ENCODE measurements around the gene APOL1. TPM values are rescaled to one million over a fixed set of nuclear protein-coding genes. Genes with fewer than 3 reads are reported as not detected.

The APOL1 gene
- total and polyA plus RNA-seq, 2 donors (not counting 3 experiments of a cell fraction or from before 2014, with no cell fraction given) = 8.2 to 14.1 TPM

GRCh38 chr22:36257948-36258670 lies 5.2 kb downstream of the APOL1 start:
- dilution Hi-C loops (cut with MboI; ENCODE audit: extremely low pct_ligation_motif_present, low sequenced_read_pairs) = no loop called here
- H3K4me1 ChIP-seq (ENCODE audit: control insufficient read depth, extremely low read depth, insufficient read depth, low read length) = peaks cover 30% of the 10 kb centered on the region
- H4K20me1 ChIP-seq (replicated peaks; ENCODE audit: control insufficient read depth, extremely low read depth, insufficient read depth, low read length) = no peaks in the 10 kb centered on the region

More at GRCh38 chr22:36257948-36258670, 5.2 kb downstream of the APOL1 start:
- FAIRE-seq (no peak), DNase-seq (ENCODE audit: low read depth, low spot score) (no peak)
- Histone ChIP-seq H2AFZ (ENCODE audit: low read depth, low read length) (no peak overlapping the region), H3K27me3 (ENCODE audit: control insufficient read depth in 2 of 2, insufficient read depth in 2 of 2, low read length in 2 of 2) (no peaks in the 10 kb centered on the region), H3K36me3 (ENCODE audit: control insufficient read depth in 2 of 2, extremely low read depth in 1 of 2, insufficient read depth in 2 of 2, low read length in 2 of 2) (no peaks in the 10 kb centered on the region), H3K9me3 (replicated peaks; ENCODE audit: control insufficient read depth, insufficient read depth, low read length) (no peaks in the 10 kb centered on the region), H3K9ac (replicated peaks; ENCODE audit: extremely low read depth, insufficient read depth, low read length) (no peak overlapping the region), H3K9me1 (replicated peaks; ENCODE audit: control insufficient read depth, extremely low read depth, insufficient read depth, low read length) (no peaks in the 10 kb centered on the region), H3K4me3 (replicated peaks in 1 of 3; ENCODE audit: insufficient read depth in 1 of 3, low read depth in 1 of 3, low read length in 3 of 3) (no peak overlapping the region), H3K27ac (ENCODE audit: insufficient read depth, low read depth, low read length) (no peak overlapping the region), H3K79me2 (ENCODE audit: control insufficient read depth, insufficient read depth, low read length) (no peaks in the 10 kb centered on the region), H3K4me2 (ENCODE audit: insufficient read depth, low read length) (no peak overlapping the region)
- BruUV-seq (replicated peaks) = no TSS peak
- intact Hi-C loops (cut with micrococcal nuclease) = loop anchor here (1.0 kb wide), 1 partner anchor 19 kb away; the partner anchor contains the start of gene APOL2
- POLR2A ChIA-PET = no interaction called here
- CTCF ChIA-PET = interaction anchor here (1.6 to 2.1 kb wide), 3 partner anchors 19 to 41 kb away, joined by 4 to 7 read pairs (median 6); partner anchors contain the start of gene APOL2
- no peak for TF ChIP-seq JUN (IDR thresholded peaks at IDR 0.05; ENCODE audit: borderline replicate concordance, insufficient read depth, insufficient read length, low read depth)
- TF ChIP-seq MYC (IDR thresholded peaks at IDR 0.05; ENCODE audit: low read depth, low read length) = no peak
- no peak for TF ChIP-seq MAX (IDR thresholded peaks at IDR 0.05; ENCODE audit: insufficient read depth, insufficient read length)
- no peak for TF ChIP-seq FOS (IDR thresholded peaks at IDR 0.05; ENCODE audit: borderline replicate concordance, insufficient read depth, low read length)
- no peak for TF ChIP-seq EZH2 (IDR thresholded peaks at IDR 0.05; ENCODE audit: borderline replicate concordance, low read depth, low read length, severe bottlenecking)
- no peak for TF ChIP-seq POLR2A (IDR thresholded peaks at IDR 0.05; ENCODE audit: low read depth, low read length)
- TF ChIP-seq GATA2 (IDR thresholded peaks at IDR 0.05; ENCODE audit: insufficient read depth, insufficient read length, low read depth, low read length) = no peak
- no peak for TF ChIP-seq CTCF (IDR thresholded peaks at IDR 0.05; ENCODE audit: extremely low read depth in 1 of 2, insufficient read depth in 1 of 2, low read depth in 1 of 2, low read length in 2 of 2)
- TF ChIP-seq POLR2AphosphoS5 (IDR thresholded peaks at IDR 0.05; ENCODE audit: insufficient read depth, low read depth, low read length) = no peak
